Loucy (cell line): Measurements from ENCODE around the gene UBN1.

Experiments
- EZH2phosphoT487 ChIP-seq: fragments of 200-600 bp; IDR thresholded peaks from 2 replicates; pipeline ENCODE4 v1.6.1; 2018; ENCODE audit warnings: antibody characterized with exemption, mild to moderate bottlenecking, moderate library complexity, borderline replicate concordance
- TF ChIP-seq, protein P1 (sequence below): fragments of 200-600 bp; sonication (generic); conservative IDR thresholded peaks from 2 replicates; pipeline ENCODE4 v1.5.1; 2014; ENCODE audit warnings: mild to moderate bottlenecking, antibody characterized with exemption, low read length

DNA sequence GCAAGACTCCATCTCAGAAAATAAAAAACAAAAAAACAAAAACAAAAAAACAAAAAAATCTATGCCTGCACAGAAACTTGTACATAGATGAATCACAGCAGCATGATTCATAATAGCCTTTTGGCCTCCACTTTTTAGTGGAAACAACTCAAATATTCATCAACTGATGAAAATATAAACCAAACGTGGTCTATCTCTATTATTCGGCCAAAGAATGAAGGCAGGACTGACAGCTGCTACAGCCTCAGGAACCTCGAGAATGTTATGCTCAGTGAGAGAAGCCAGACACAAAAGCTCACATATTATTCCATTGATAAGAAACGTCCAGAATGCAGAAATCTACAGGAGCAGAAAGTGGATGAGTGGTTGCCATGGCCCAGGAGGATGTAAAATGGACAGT, 69.8 kb downstream of the UBN1 start:
- TF ChIP-seq, protein P1, sequence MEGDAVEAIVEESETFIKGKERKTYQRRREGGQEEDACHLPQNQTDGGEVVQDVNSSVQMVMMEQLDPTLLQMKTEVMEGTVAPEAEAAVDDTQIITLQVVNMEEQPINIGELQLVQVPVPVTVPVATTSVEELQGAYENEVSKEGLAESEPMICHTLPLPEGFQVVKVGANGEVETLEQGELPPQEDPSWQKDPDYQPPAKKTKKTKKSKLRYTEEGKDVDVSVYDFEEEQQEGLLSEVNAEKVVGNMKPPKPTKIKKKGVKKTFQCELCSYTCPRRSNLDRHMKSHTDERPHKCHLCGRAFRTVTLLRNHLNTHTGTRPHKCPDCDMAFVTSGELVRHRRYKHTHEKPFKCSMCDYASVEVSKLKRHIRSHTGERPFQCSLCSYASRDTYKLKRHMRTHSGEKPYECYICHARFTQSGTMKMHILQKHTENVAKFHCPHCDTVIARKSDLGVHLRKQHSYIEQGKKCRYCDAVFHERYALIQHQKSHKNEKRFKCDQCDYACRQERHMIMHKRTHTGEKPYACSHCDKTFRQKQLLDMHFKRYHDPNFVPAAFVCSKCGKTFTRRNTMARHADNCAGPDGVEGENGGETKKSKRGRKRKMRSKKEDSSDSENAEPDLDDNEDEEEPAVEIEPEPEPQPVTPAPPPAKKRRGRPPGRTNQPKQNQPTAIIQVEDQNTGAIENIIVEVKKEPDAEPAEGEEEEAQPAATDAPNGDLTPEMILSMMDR, result no peak
- TF ChIP-seq EZH2phosphoT487, result no peak
